HG03432 (cell line): Measurements from ENCODE around the gene PDE3A.
"Not testable (repeated sequence)": the region's sequence is repeated elsewhere in the genome, so short reads cannot be mapped to it uniquely, and the experiment has no call there.

Experiments used
- ATAC-seq: cut with Tn5 transposase; IDR thresholded peaks from one replicate; pipeline ENCODE4 v1.9.1; 2021; ENCODE audit warnings: mild to moderate bottlenecking, moderate library complexity; ENCODE audit not compliant: unreplicated experiment

PDE3A gene

GRCh38 chr12:20372326-20373096 is 4.2 kb downstream of the PDE3A start:
- no peak for ATAC-seq

GRCh38 chr12:20374795-20375194 is 6.5 kb downstream of the PDE3A start:
- no peak for ATAC-seq

- ATAC-seq, result no peak
Measured at GRCh38 chr12:20375560-20375959, 7.2 kb downstream of the PDE3A start.

GRCh38 chr12:20376984-20377383 is 8.6 kb downstream of the PDE3A start:
- ATAC-seq, result peak; percentile 40

- no peak for ATAC-seq
Measured at GRCh38 chr12:20377750-20378149, 9.4 kb downstream of the PDE3A start.

- no peak for ATAC-seq
Measured at GRCh38 chr12:20382117-20382516, 13.8 kb downstream of the PDE3A start.

- ATAC-seq, result no peak
Measured at GRCh38 chr12:20383612-20384011, 15.3 kb downstream of the PDE3A start.

- not testable (repeated sequence) for ATAC-seq
Measured at GRCh38 chr12:20384836-20385235, 16.5 kb downstream of the PDE3A start.

GRCh38 chr12:20390846-20391245 is 22.5 kb downstream of the PDE3A start:
- no peak for ATAC-seq

- ATAC-seq, result no peak
Measured at GRCh38 chr12:20392339-20392738, 24.0 kb downstream of the PDE3A start.

GRCh38 chr12:20393707-20394106 is 25.4 kb downstream of the PDE3A start:
- no peak for ATAC-seq

GRCh38 chr12:20395791-20396550 is 27.6 kb downstream of the PDE3A start:
- no peak for ATAC-seq

GRCh38 chr12:20398686-20399085 is 30.3 kb downstream of the PDE3A start:
- ATAC-seq, result no peak

- no peak for ATAC-seq
Measured at GRCh38 chr12:20400003-20400402, 31.7 kb downstream of the PDE3A start.

- ATAC-seq, result no peak
Measured at GRCh38 chr12:20403230-20403629, 34.9 kb downstream of the PDE3A start.

GRCh38 chr12:20404576-20405346 is 36.4 kb downstream of the PDE3A start:
- ATAC-seq, result no peak

GRCh38 chr12:20409607-20410377 is 41.5 kb downstream of the PDE3A start:
- no peak for ATAC-seq

- no peak for ATAC-seq
Measured at GRCh38 chr12:20410734-20411133, 42.4 kb downstream of the PDE3A start.

- no peak for ATAC-seq
Measured at GRCh38 chr12:20411345-20411744, 43.0 kb downstream of the PDE3A start.

- no peak for ATAC-seq
Measured at GRCh38 chr12:20415028-20415427, 46.7 kb downstream of the PDE3A start.

- ATAC-seq, result no peak
Measured at GRCh38 chr12:20415641-20416040, 47.3 kb downstream of the PDE3A start.
